Stomach (tissue), 4 donors: ENCODE data around the gene CYP3A7.

Source experiments
- CTCF ChIP-seq, 7 experiments: fragments of 450-650 bp in 4 of 7; fragments of 200-600 bp in 3 of 7; sonication (generic) in 3 of 7; IDR thresholded peaks; one replicate each; pipeline ENCODE4 v1.5.1; 2016 to 2019; ENCODE audit warnings: antibody characterized with exemption in 7 of 7, control low read depth in 2 of 7, mild to moderate bottlenecking in 1 of 7
- EP300 ChIP-seq: sonication (generic); formaldehyde crosslinking; IDR thresholded peaks from one replicate; pipeline ENCODE4 v1.6.1; 2017; ENCODE audit warnings: antibody characterized with exemption

GRCh38 chr7:99740573-99741440 is 5.8 kb upstream of the CYP3A7 start:
- TF ChIP-seq CTCF (IDR thresholded peaks at IDR 0.05) (no peak), EP300 (no peak)
